K562 (cell line): Measurements from ENCODE around the gene RHBG.

Experiments used
- CREB1 ChIP-seq, 2 experiments: sonication (generic) in 1 of 2; formaldehyde crosslinking in 1 of 2; IDR thresholded peaks; 2 replicates each; pipeline versions ENCODE4 v1.6.1 to v1.8.0; 2012 to 2022; ENCODE audit warnings: inconsistent platforms in 1 of 2, mild to moderate bottlenecking in 1 of 2, missing genetic modification reagents in 1 of 2, moderate library complexity in 1 of 2
- HIVEP1 ChIP-seq: fragments of 250-450 bp; sonication (Bioruptor Pico); IDR thresholded peaks from 2 replicates; pipeline ENCODE4 v1.4.0; 2020; ENCODE audit warnings: mild to moderate bottlenecking
- KAT7 ChIP-seq: sonication (generic); formaldehyde crosslinking; IDR thresholded peaks from 2 replicates; pipeline ENCODE4 v1.8.0; 2022; ENCODE audit warnings: missing genetic modification reagents, mild to moderate bottlenecking, borderline replicate concordance
- MAFK ChIP-seq: IDR thresholded peaks from 2 replicates; pipeline ENCODE4 v1.6.1; 2011; ENCODE audit warnings: low read length, improper control_type of control experiment
- NFXL1 ChIP-seq: fragments of 450-650 bp; formaldehyde crosslinking; IDR thresholded peaks from 2 replicates; pipeline ENCODE4 v1.4.0; 2021; ENCODE audit warnings: mild to moderate bottlenecking
- PRPF4 ChIP-seq: fragments of 200-400 bp; formaldehyde crosslinking; IDR thresholded peaks from one replicate; pipeline ENCODE4 v1.6.1; 2017; ENCODE audit warnings: low read length, low read depth, mild to moderate bottlenecking; ENCODE audit not compliant: insufficient read depth, poor library complexity, severe bottlenecking
- REST ChIP-seq, 2 experiments: fragments of 450-650 bp; formaldehyde crosslinking in 1 of 2; IDR thresholded peaks; 2 replicates each; pipeline versions ENCODE4 v1.4.0 to v1.6.1; 2014 to 2020; ENCODE audit warnings: mild to moderate bottlenecking in 2 of 2, borderline replicate concordance in 1 of 2, low read depth in 1 of 2
- ZBTB26 ChIP-seq: fragments of 450-650 bp; formaldehyde crosslinking; IDR thresholded peaks from 2 replicates; pipeline ENCODE4 v1.4.0; 2022; ENCODE audit warnings: missing genetic modification characterization
- ZNF253 ChIP-seq: fragments of 250-450 bp; sonication (Bioruptor Pico); conservative IDR thresholded peaks from 2 replicates; pipeline ENCODE4 v1.6.1; 2021; ENCODE audit warnings: mild to moderate bottlenecking
- ZNF311 ChIP-seq: fragments of 250-450 bp; sonication (Bioruptor Pico); IDR thresholded peaks from 2 replicates; pipeline ENCODE4 v1.4.0; 2020; ENCODE audit warnings: mild to moderate bottlenecking, moderate library complexity
- ZNF384 ChIP-seq: IDR thresholded peaks from 2 replicates; pipeline ENCODE4 v1.6.1; 2012; ENCODE audit warnings: low read depth, low read length, improper control_type of control experiment
- ZZZ3 ChIP-seq: fragments of 450-650 bp; IDR thresholded peaks from 2 replicates; pipeline ENCODE4 v1.6.1; 2016; ENCODE audit warnings: antibody characterized with exemption, mild to moderate bottlenecking, moderate library complexity

- TF ChIP-seq KAT7 (CRISPR knock-in tag) (no peak), HIVEP1 (CRISPR knock-in tag) (no peak), REST (IDR thresholded peaks at IDR 0.05; ENCODE audit: borderline replicate concordance) (no peak), REST (CRISPR knock-in tag; IDR thresholded peaks at IDR 0.05; ENCODE audit: low read depth) (no peak), NFXL1 (CRISPR knock-in tag) (no peak), MAFK (no peak), ZNF253 (CRISPR knock-in tag) (no peak), ZNF384 (no peak), ZNF311 (no peak), CREB1 (IDR thresholded peaks at IDR 0.05) (no peak), CREB1 (CRISPR knock-in tag; IDR thresholded peaks at IDR 0.05) (no peak), PRPF4 (no peak), ZBTB26 (no peak), ZZZ3 (no peak)
Observed at GRCh38 chr1:156337052-156337887, 31.7 kb upstream of the RHBG start.
